ENCODE results near the gene TEF. TPM values are rescaled to one million over a fixed set of nuclear protein-coding genes. Genes with fewer than 3 reads are reported as not detected.

The TEF gene
- total RNA-seq, 1 experiment from 2014 or later: 3.9 TPM

GRCh38 chr22:41447435-41448188 is 65.9 kb downstream of the TEF start:
- Histone ChIP-seq H3K36me3 (ENCODE audit: insufficient read depth, low read length, poor library complexity, severe bottlenecking) (peaks cover 8% of the 10 kb centered on the region), H3K27ac (ENCODE audit: low read depth, low read length, poor library complexity, severe bottlenecking) (peak overlapping the region; percentile 100), H3K27me3 (replicated peaks; ENCODE audit: insufficient read depth, low read depth, low read length, poor library complexity) (no peaks in the 10 kb centered on the region), H3K4me3 (ENCODE audit: low read depth, low read length, poor library complexity, severe bottlenecking) (peak overlapping the region; percentile 100), H3K4me1 (ENCODE audit: insufficient read depth, low read length, poor library complexity, severe bottlenecking) (peaks cover 14% of the 10 kb centered on the region), H3K9me3 (ENCODE audit: low read depth, low read length, poor library complexity, severe bottlenecking) (no peaks in the 10 kb centered on the region)
- DNase-seq (ENCODE audit: low spot score): peak; percentile 84
- CTCF ChIA-PET: no interaction called here
- intact Hi-C loops (cut with micrococcal nuclease; ENCODE audit: unreplicated experiment): loop anchor here (5.0 kb wide), 1 partner anchor 355 kb away; the partner anchor contains the start of gene EP300
- no TSS peak for BruUV-seq (replicated peaks)
- POLR2A ChIA-PET (ENCODE audit: low non-redundant PET): interaction anchor here (0.6 to 1.5 kb wide), 4 partner anchors 19 to 142 kb away, joined by 5 to 10 read pairs (median 6); partner anchors contain the start of genes ACO2, PHF5A and PMM1
- TF ChIP-seq, protein P1, sequence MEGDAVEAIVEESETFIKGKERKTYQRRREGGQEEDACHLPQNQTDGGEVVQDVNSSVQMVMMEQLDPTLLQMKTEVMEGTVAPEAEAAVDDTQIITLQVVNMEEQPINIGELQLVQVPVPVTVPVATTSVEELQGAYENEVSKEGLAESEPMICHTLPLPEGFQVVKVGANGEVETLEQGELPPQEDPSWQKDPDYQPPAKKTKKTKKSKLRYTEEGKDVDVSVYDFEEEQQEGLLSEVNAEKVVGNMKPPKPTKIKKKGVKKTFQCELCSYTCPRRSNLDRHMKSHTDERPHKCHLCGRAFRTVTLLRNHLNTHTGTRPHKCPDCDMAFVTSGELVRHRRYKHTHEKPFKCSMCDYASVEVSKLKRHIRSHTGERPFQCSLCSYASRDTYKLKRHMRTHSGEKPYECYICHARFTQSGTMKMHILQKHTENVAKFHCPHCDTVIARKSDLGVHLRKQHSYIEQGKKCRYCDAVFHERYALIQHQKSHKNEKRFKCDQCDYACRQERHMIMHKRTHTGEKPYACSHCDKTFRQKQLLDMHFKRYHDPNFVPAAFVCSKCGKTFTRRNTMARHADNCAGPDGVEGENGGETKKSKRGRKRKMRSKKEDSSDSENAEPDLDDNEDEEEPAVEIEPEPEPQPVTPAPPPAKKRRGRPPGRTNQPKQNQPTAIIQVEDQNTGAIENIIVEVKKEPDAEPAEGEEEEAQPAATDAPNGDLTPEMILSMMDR (conservative IDR thresholded peaks at IDR 0.05; ENCODE audit: low read depth, low read length): no peak
- TF ChIP-seq EZH2 (IDR thresholded peaks at IDR 0.05; ENCODE audit: borderline replicate concordance, low read depth, low read length, poor library complexity, severe bottlenecking): no peak

GRCh38 chr22:41448189-41448808 is 66.6 kb downstream of the TEF start:
- TF ChIP-seq EZH2 (IDR thresholded peaks at IDR 0.05; ENCODE audit: borderline replicate concordance, low read depth, low read length, poor library complexity, severe bottlenecking): no peak
- TF ChIP-seq, protein P1 (conservative IDR thresholded peaks at IDR 0.05; ENCODE audit: low read depth, low read length): no peak
- DNase-seq (ENCODE audit: low spot score): peak; percentile 100
- peak overlapping the region; percentile 100 for H3K27ac ChIP-seq (ENCODE audit: low read depth, low read length, poor library complexity, severe bottlenecking)
- POLR2A ChIA-PET (ENCODE audit: low non-redundant PET): interaction anchor here (0.5 to 1.0 kb wide), 6 partner anchors 14 to 168 kb away, joined by 3 to 10 read pairs (median 6); partner anchors contain the start of genes ACO2 and PHF5A
- H3K4me1 ChIP-seq (ENCODE audit: insufficient read depth, low read length, poor library complexity, severe bottlenecking): peaks cover 14% of the 10 kb centered on the region
- H3K9me3 ChIP-seq (ENCODE audit: low read depth, low read length, poor library complexity, severe bottlenecking): no peaks in the 10 kb centered on the region
- peak overlapping the region; percentile 100 for H3K4me3 ChIP-seq (ENCODE audit: low read depth, low read length, poor library complexity, severe bottlenecking)
- intact Hi-C loops (cut with micrococcal nuclease; ENCODE audit: unreplicated experiment): loop anchor here (5.0 kb wide), 1 partner anchor 356 kb away; the partner anchor contains the start of gene EP300
- H3K36me3 ChIP-seq (ENCODE audit: insufficient read depth, low read length, poor library complexity, severe bottlenecking): peaks cover under 1% of the 10 kb centered on the region
- CTCF ChIA-PET: interaction anchor here (0.6 kb wide), 1 partner anchor 53 kb away, joined by 4 read pairs; no protein-coding TSS in a partner anchor
- BruUV-seq (replicated peaks): no TSS peak
- H3K27me3 ChIP-seq (replicated peaks; ENCODE audit: insufficient read depth, low read depth, low read length, poor library complexity): no peaks in the 10 kb centered on the region

Other genes starting within 250 kb of the TEF start
- 31.9 and 32.0 TPM in 2 replicates for gene L3MBTL2, start 176.6 kb upstream of the TEF start, total RNA-seq (2021)
- not detected in 2 replicates for gene CHADL, start 141.0 kb upstream of the TEF start, total RNA-seq (2021)
- gene RANGAP1, start 95.8 kb upstream of the TEF start, total RNA-seq (2021): 159 and 177 TPM in 2 replicates
- gene ZC3H7B, start 80.4 kb upstream of the TEF start, total RNA-seq (2021): 83.9 and 90.4 TPM in 2 replicates
- 48.1 and 53.8 TPM in 2 replicates for gene TOB2, start 64.9 kb downstream of the TEF start, total RNA-seq (2021)
- gene PHF5A, start 86.8 kb downstream of the TEF start, total RNA-seq (2021): 72.6 and 85.5 TPM in 2 replicates
- 125 and 127 TPM in 2 replicates for gene ACO2, start 87.2 kb downstream of the TEF start, total RNA-seq (2021)
- gene POLR3H, start 162.5 kb downstream of the TEF start, total RNA-seq (2021): 79.5 and 92.1 TPM in 2 replicates
- gene CSDC2, start 179.1 kb downstream of the TEF start, total RNA-seq (2021): 1.8 and 2.6 TPM in 2 replicates
- gene PMM1, start 207.9 kb downstream of the TEF start, total RNA-seq (2021): 26.8 and 30.5 TPM in 2 replicates
- gene DESI1, start 239.1 kb downstream of the TEF start, total RNA-seq (2021): 44.0 and 47.6 TPM in 2 replicates
- 545 and 558 TPM in 2 replicates for gene XRCC6, start 239.4 kb downstream of the TEF start, total RNA-seq (2021)